HT1080 (cell line): ENCODE data around the gene ACTG2. TPM values are rescaled to one million over a fixed set of nuclear protein-coding genes. Genes with fewer than 3 reads are reported as not detected.

Experiments used
- DNase-seq: peaks from one replicate; pipeline ENCODE4 v3.0.0-alpha.2; 2015; ENCODE audit warnings: low read depth
- small RNA-seq: library from RNA; depleted of rRNA; stranded (forward); fragments of <200 nt; gene quantifications from one replicate; pipeline ENCODE3, GENCODE V24; 2014
- total RNA-seq: library from RNA; depleted of rRNA; stranded (reverse); fragments of >200 nt; shearing (Covaris generic); gene quantifications from 2 replicates; pipeline ENCODE4 v1.2.3, GENCODE V29; 2014; rRNA removed

Gene ACTG2
- total RNA-seq, 1 experiment from 2014 or later, result not detected

DNA sequence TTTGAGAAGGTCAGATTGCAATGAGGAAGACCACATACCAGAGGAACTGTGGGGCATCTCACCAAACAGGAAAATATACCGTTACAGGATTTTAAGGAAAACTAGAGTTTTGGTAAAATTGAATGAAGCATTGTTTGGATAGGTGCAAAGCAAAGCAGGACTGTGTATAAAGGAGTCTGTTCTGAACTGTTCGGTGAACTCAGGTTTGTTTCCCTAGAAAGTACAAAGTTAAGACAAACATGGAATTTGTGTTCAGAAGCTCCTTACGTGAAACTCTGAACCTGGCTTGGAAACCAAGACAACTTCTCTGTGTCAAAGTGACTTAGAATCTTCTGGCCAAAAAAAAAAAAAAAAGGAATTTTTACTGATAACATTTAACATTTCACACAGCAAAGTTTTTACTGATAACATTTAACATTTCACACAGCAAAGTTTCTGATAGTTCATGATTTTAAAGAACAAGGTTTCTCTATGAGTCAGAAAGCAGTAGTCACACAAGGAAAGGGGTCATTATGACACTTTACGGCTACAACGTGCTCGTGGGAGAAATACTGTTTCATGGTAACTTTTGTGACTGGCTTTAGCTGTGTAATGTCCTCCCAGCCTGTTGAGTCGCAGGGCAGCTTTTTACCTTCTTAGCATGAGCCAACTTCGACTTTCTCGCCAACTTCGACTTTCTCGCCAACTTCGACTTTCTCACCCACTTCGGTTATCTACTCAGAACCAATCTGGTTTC, 70.7 kb downstream of the ACTG2 start:
- DNase-seq, result no peak

DNA sequence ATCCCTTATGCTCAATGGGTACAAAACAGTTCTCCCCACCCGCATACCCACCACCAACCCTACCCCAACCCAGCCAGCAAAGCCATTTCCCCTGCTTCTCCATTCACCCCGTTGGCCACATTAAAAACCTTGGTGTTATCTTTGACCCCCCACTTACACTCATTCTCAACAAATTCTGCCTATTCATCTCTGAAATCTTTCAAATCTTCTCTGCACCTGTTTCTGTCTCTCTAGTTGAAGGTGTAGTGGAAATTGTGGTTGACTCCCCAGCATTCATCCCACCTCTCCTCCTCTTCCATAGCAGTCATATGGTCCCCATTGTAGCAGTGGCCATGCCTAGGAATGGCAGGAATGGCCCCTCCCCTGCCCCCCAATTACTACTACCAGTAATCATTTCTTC, 71.4 kb downstream of the ACTG2 start:
- DNase-seq, result no peak

DNA sequence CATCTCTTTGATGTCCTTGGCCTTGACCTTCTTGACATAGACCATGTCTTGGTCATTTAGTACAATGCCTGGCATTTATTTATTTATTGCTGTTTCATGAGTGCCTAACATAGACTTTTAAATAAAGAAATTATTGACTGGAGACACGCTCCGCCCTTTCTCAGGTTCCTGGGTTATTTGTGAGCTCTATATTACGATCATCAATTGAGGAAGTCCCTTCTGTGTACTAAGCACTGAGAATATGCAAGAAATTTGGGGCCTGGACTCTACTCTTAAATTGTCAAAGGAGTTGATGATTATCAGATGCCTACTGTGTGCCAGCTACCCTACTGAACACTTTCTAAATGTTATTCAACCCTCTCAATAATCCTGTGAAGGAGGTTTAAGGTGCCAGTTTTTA, 72.2 kb downstream of the ACTG2 start:
- DNase-seq, result no peak

DNA sequence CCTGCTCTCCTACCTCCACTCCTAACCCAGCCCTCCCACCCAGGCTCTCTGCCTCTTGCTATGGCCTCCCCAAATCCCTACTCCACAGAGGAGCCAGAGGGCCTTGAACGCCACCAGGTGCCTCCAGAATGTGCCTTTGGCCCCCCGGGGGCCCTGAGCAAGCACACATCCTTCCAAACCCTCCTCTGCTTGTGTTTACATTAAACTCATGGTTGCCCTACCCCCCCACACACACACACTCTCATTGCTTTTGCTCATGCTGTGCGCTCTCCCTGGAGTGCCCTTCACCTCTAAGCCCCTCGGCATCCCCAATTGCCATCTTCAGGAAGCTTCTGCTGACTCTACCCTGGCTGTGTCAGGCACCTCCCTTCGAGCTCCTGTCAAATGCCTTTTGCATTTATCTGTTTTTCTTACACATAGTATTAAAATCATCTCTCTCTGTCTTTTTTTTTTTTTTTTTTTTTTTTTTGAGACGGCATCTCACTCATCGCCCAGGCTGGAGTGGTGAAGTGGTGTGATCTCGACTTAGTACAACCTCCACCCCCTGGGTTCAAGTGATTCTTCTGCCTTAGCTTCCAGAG, 75.6 kb downstream of the ACTG2 start:
- no peak for DNase-seq

DNA sequence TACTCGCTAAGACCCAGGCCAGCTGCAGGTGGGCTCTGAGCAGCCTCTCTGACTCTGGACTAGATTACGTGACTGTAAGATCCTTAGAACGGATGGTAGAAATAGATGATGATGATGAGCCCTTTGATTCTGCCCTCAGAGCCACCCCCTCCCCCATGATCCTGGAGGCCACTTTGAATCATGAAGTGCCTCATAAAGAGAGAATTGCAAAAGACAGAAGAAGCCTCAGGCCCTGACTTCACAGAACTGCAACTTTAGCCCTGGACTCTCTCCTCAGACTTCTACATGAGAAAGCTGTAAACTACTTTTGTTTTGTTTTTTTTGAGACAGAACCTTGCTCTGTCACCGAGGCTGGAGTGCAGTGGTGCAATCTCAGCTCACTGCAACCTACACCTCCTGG, 76.5 kb downstream of the ACTG2 start:
- no peak for DNase-seq

Small RNA genes lying within 50 kb of the gene (small RNA-seq; reads per million reads assigned to genes)
- not detected for gene RNA5SP97

Other genes with a start within 250 kb of the ACTG2 start
- 94.5 and 97.8 TPM in 2 replicates for gene TPRKB, start 155.7 kb upstream of the ACTG2 start, total RNA-seq
- 38.0 and 49.5 TPM in 2 replicates for gene DUSP11, start 112.9 kb upstream of the ACTG2 start, total RNA-seq
- not detected in 2 replicates for gene C2orf78, start 108.8 kb upstream of the ACTG2 start, total RNA-seq
- gene STAMBP, start 64.0 kb upstream of the ACTG2 start, total RNA-seq, result 41.2 and 52.8 TPM in 2 replicates
- gene DGUOK, start 33.9 kb downstream of the ACTG2 start, total RNA-seq, result 89.7 and 92.1 TPM in 2 replicates
- 3.1 and 4.4 TPM in 2 replicates for gene TET3, start 91.9 kb downstream of the ACTG2 start, total RNA-seq